Measurements from ENCODE around the gene TTC16. TPM values are rescaled to one million over a fixed set of nuclear protein-coding genes. Genes with fewer than 3 reads are reported as not detected.

TTC16 gene
- total and polyA plus RNA-seq, 2 donors (not counting 1 experiment from before 2014, with no cell fraction given): 0.25 TPM; not detected in 1

DNA sequence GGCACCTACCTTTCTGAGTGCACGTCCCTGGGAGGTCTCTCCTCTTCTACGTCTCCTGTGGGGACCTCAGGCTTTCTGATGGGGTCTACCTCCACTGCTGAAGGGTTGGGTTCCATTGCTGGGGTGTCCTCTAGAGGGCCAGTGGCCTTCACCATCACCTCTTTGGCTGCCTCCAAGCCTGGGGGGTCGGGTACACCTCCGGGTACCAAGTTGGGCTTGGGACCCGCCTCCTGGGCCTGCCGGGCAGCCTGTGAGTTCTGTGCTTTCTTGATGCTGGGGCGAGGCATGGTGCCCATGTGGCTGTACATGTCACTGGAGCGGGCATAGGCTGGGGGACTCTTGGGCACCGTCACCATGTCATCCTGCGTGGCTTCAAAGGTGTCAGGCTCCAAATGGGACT lies 58.1 kb downstream of the TTC16 start:
- no peak overlapping the region for H3K4me3 ChIP-seq (ENCODE audit: control extremely low read depth in 1 of 5, extremely low read depth in 1 of 5, insufficient read depth in 1 of 5, low read depth in 2 of 5, low read length in 4 of 5)
- H3K9me3 ChIP-seq (ENCODE audit: control extremely low read depth in 1 of 3, control insufficient read depth in 2 of 3, insufficient read depth in 1 of 3, low read length in 2 of 3): no peaks in the 10 kb centered on the region
- peaks cover 0 to 52% of the 10 kb centered on the region in 2 experiments for H3K36me3 ChIP-seq (replicated peaks in 1 of 2; ENCODE audit: control extremely low read depth in 1 of 2, control insufficient read depth in 1 of 2, extremely low read depth in 1 of 2, insufficient read depth in 2 of 2, low read length in 1 of 2)
- Mint-ChIP-seq H3K4me3 (peak overlapping the region; percentile 7), H3K27me3 (no peaks in the 10 kb centered on the region), H3K9me3 (ENCODE audit: insufficient read depth) (no peaks in the 10 kb centered on the region), H3K27ac (peak overlapping the region; percentile 42), H3K4me1 (peaks cover 64% of the 10 kb centered on the region)
- H4K20me1 ChIP-seq (ENCODE audit: control insufficient read depth, insufficient read depth, low read length, poor library complexity, severe bottlenecking): peaks cover 83% of the 10 kb centered on the region
- TF ChIP-seq, protein P1, sequence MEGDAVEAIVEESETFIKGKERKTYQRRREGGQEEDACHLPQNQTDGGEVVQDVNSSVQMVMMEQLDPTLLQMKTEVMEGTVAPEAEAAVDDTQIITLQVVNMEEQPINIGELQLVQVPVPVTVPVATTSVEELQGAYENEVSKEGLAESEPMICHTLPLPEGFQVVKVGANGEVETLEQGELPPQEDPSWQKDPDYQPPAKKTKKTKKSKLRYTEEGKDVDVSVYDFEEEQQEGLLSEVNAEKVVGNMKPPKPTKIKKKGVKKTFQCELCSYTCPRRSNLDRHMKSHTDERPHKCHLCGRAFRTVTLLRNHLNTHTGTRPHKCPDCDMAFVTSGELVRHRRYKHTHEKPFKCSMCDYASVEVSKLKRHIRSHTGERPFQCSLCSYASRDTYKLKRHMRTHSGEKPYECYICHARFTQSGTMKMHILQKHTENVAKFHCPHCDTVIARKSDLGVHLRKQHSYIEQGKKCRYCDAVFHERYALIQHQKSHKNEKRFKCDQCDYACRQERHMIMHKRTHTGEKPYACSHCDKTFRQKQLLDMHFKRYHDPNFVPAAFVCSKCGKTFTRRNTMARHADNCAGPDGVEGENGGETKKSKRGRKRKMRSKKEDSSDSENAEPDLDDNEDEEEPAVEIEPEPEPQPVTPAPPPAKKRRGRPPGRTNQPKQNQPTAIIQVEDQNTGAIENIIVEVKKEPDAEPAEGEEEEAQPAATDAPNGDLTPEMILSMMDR (IDR thresholded peaks at IDR 0.05): no peak
- TF ChIP-seq EZH2 (IDR thresholded peaks at IDR 0.05; ENCODE audit: borderline replicate concordance, insufficient read depth, low read depth, low read length, poor library complexity, severe bottlenecking): no peak
- ChIA-PET CTCF (interaction anchor here (2.4 to 5.2 kb wide), 2 partner anchors 10 to 11 kb away, joined by 13 to 47 read pairs; partner anchors contain the start of gene CDK9), POLR2A (no interaction called here)
- WGBS (ENCODE audit: insufficient coverage): 98% methylated on average over 9 of the region's 10 CpGs
- intact Hi-C loops (cut with micrococcal nuclease): loop anchor here (10.0 kb wide), 2 partner anchors 159 to 351 kb away; partner anchors contain the start of genes PTGES2 and STXBP1
- H3K4me1 ChIP-seq (ENCODE audit: control insufficient read depth in 2 of 2, insufficient read depth in 2 of 2, low read length in 2 of 2): peaks cover 35 to 76% of the 10 kb centered on the region in 2 donors
- H3K79me2 ChIP-seq (ENCODE audit: control insufficient read depth, insufficient read depth, low read length): peaks cover 93% of the 10 kb centered on the region
- H3K27me3 ChIP-seq (replicated peaks in 1 of 4; ENCODE audit: control extremely low read depth in 1 of 4, control insufficient read depth in 3 of 4, insufficient read depth in 4 of 4, low read length in 3 of 4): no peaks in the 10 kb centered on the region
- ATAC-seq (ENCODE audit: low read depth): no peak
- peak overlapping the region in 1 of 2 donors; percentile 57 for H3K27ac ChIP-seq (ENCODE audit: low read length in 2 of 2)
- H2AFZ ChIP-seq (ENCODE audit: insufficient read depth, low read depth, low read length, poor library complexity, severe bottlenecking): no peak overlapping the region
- no peak for DNase-seq
- no peak overlapping the region for H3K4me2 ChIP-seq (replicated peaks; ENCODE audit: low read depth, low read length, poor library complexity, severe bottlenecking)
- H3K9ac ChIP-seq (ENCODE audit: low read length): no peak overlapping the region

DNA sequence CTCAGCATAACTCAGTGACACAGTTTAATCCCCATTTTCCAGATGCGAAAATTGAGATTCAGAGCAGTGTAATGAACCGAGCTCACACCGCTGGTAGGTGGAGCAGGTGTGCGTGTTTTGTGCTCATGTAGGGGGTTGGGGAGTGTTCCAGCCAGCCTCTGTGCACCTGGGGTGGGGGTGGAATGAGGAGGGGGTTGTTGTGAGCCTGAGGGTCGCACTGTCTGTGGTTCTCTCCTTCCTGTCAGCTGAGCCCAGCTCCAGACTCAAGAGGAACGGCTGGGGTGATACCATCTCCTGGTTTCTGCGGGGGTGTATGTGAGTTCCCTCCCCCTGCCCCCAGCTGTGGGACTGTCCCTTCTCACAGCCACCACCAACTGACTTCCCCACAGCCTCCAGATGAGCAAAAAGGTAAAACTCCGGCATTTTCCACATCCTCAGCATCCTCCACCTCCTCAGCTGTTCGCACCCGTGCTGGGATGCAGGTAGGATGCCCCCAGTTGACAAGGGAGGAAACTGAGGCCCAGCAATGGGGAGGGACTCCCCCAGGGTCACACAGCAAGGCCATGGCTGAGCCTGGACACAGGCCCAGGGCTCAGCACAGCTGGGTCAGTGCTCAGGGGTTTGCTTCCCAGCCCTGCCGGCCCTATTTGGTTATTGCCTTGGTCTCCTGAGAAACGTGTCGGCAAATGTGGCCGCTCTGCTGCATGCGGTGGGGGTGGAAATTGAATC lies 60.5 kb downstream of the TTC16 start:
- Mint-ChIP-seq H3K4me1 (peaks cover 56% of the 10 kb centered on the region), H3K9me3 (ENCODE audit: insufficient read depth) (no peaks in the 10 kb centered on the region), H3K27me3 (no peaks in the 10 kb centered on the region), H3K4me3 (peak overlapping the region; percentile 100), H3K27ac (peak overlapping the region; percentile 97)
- TF ChIP-seq, protein P1 (IDR thresholded peaks at IDR 0.05): no peak
- POLR2A ChIA-PET: interaction anchor here (0.6 to 2.7 kb wide), 6 partner anchors 9 to 352 kb away, joined by 3 to 16 read pairs (median 4); partner anchors contain the start of genes CDK9, TOR2A and ZNF79
- Histone ChIP-seq H3K27me3 (replicated peaks in 1 of 4; ENCODE audit: control extremely low read depth in 1 of 4, control insufficient read depth in 3 of 4, insufficient read depth in 4 of 4, low read length in 3 of 4) (no peaks in the 10 kb centered on the region), H3K4me2 (replicated peaks; ENCODE audit: low read depth, low read length, poor library complexity, severe bottlenecking) (peak overlapping the region; percentile 93), H3K4me3 (ENCODE audit: control extremely low read depth in 1 of 5, extremely low read depth in 1 of 5, insufficient read depth in 1 of 5, low read depth in 2 of 5, low read length in 4 of 5) (peak overlapping the region; percentile 64 to 91 (median 83)), H3K4me1 (ENCODE audit: control insufficient read depth in 2 of 2, insufficient read depth in 2 of 2, low read length in 2 of 2) (peaks cover 35 to 77% of the 10 kb centered on the region in 2 donors), H2AFZ (ENCODE audit: insufficient read depth, low read depth, low read length, poor library complexity, severe bottlenecking) (peak overlapping the region; percentile 5), H3K79me2 (ENCODE audit: control insufficient read depth, insufficient read depth, low read length) (peaks cover 79% of the 10 kb centered on the region), H3K27ac (ENCODE audit: low read length in 2 of 2) (peak overlapping the region; percentile 55 to 97), H3K9ac (ENCODE audit: low read length) (peak overlapping the region; percentile 76), H3K36me3 (replicated peaks in 1 of 2; ENCODE audit: control extremely low read depth in 1 of 2, control insufficient read depth in 1 of 2, extremely low read depth in 1 of 2, insufficient read depth in 2 of 2, low read length in 1 of 2) (peaks cover 0 to 36% of the 10 kb centered on the region in 2 experiments), H4K20me1 (ENCODE audit: control insufficient read depth, insufficient read depth, low read length, poor library complexity, severe bottlenecking) (peaks cover 59% of the 10 kb centered on the region), H3K9me3 (ENCODE audit: control extremely low read depth in 1 of 3, control insufficient read depth in 2 of 3, insufficient read depth in 1 of 3, low read length in 2 of 3) (no peaks in the 10 kb centered on the region)
- ATAC-seq (ENCODE audit: low read depth) (peak; percentile 52), DNase-seq (peak; percentile 90)
- CTCF ChIA-PET: interaction anchor here (0.6 to 2.4 kb wide), 7 partner anchors 9 to 166 kb away, joined by 3 to 13 read pairs (median 4); partner anchors contain the start of genes CDK9, PIP5KL1 and TOR2A
- intact Hi-C loops (cut with micrococcal nuclease): loop anchor here (1.0 to 10.0 kb wide), 3 partner anchors 9 to 348 kb away; partner anchors contain the start of genes PTGES2 and STXBP1
- 0% methylated on average over 14 of the region's 15 CpGs for WGBS (ENCODE audit: insufficient coverage)
